Type B pancreatic cell (in vitro differentiated cells): ENCODE data around the gene NPS. TPM values are rescaled to one million over a fixed set of nuclear protein-coding genes. Genes with fewer than 3 reads are reported as not detected.

ENCODE experiments used
- DNase-seq: peaks from one replicate; pipeline ENCODE4 v3.0.0; 2021; ENCODE audit warnings: mixed read lengths; ENCODE audit not compliant: unreplicated experiment; ENCODE audit errors: extremely low spot score
- H3K27ac Mint-ChIP-seq: 2 replicates; pipeline ENCODE4 v1.8.0; 2021; ENCODE audit warnings: mild to moderate bottlenecking, mixed read lengths
- H3K27me3 Mint-ChIP-seq: 2 replicates; pipeline ENCODE4 v1.8.0; 2021; ENCODE audit warnings: mixed read lengths
- H3K36me3 Mint-ChIP-seq: 2 replicates; pipeline ENCODE4 v1.8.0; 2021; ENCODE audit warnings: mixed read lengths
- H3K4me1 Mint-ChIP-seq: one replicate; pipeline ENCODE4 v1.8.0; 2021; ENCODE audit warnings: mixed read lengths; ENCODE audit not compliant: unreplicated experiment
- H3K4me3 Mint-ChIP-seq: 2 replicates; pipeline ENCODE4 v1.8.0; 2021; ENCODE audit warnings: mild to moderate bottlenecking, mixed read lengths
- H3K9me3 Mint-ChIP-seq: 2 replicates; pipeline ENCODE4 v1.8.0; 2021; ENCODE audit warnings: mixed read lengths
- total RNA-seq: library from RNA; stranded (reverse); gene quantifications from 2 replicates; pipeline ENCODE4 v1.2.1, GENCODE V29; 2021; ENCODE audit warnings: low replicate concordance
- TF ChIP-seq, protein P1 (sequence below): fragments of 200-600 bp; sonication (generic); conservative IDR thresholded peaks from 2 replicates; pipeline ENCODE4 v1.5.0; 2021; ENCODE audit warnings: antibody characterized with exemption, mild to moderate bottlenecking

The NPS gene
- total RNA-seq, 1 donor from 2014 or later, result not detected

DNA sequence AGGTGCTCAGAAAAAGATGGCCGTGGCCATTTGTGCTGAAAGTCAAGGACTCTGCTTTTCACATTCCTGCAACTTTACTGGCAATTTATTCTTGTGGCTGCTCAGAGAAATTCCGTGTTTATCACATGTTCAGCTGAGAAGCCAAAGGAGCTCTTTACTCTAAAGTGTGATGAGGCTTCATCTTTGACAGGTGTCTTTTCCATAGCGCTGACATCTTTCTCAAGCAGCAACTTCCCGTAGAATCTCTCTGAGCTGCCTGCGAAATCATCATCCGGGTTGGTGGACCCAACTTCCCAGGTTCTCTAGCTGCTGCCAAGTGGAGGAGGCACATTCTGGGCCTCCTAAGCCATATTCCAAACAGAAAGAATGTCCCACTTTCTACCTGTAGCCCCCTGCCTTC, 16.9 kb upstream of the NPS start:
- H3K4me3 Mint-ChIP-seq, result no peak overlapping the region
- H3K4me1 Mint-ChIP-seq, result no peaks in the 10 kb centered on the region
- H3K27me3 Mint-ChIP-seq, result peaks cover 15% of the 10 kb centered on the region
- TF ChIP-seq, protein P1, sequence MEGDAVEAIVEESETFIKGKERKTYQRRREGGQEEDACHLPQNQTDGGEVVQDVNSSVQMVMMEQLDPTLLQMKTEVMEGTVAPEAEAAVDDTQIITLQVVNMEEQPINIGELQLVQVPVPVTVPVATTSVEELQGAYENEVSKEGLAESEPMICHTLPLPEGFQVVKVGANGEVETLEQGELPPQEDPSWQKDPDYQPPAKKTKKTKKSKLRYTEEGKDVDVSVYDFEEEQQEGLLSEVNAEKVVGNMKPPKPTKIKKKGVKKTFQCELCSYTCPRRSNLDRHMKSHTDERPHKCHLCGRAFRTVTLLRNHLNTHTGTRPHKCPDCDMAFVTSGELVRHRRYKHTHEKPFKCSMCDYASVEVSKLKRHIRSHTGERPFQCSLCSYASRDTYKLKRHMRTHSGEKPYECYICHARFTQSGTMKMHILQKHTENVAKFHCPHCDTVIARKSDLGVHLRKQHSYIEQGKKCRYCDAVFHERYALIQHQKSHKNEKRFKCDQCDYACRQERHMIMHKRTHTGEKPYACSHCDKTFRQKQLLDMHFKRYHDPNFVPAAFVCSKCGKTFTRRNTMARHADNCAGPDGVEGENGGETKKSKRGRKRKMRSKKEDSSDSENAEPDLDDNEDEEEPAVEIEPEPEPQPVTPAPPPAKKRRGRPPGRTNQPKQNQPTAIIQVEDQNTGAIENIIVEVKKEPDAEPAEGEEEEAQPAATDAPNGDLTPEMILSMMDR, result no peak
- DNase-seq, result no peak
- no peak overlapping the region for H3K27ac Mint-ChIP-seq
- H3K36me3 Mint-ChIP-seq, result no peaks in the 10 kb centered on the region
- H3K9me3 Mint-ChIP-seq, result peaks cover 2% of the 10 kb centered on the region

DNA sequence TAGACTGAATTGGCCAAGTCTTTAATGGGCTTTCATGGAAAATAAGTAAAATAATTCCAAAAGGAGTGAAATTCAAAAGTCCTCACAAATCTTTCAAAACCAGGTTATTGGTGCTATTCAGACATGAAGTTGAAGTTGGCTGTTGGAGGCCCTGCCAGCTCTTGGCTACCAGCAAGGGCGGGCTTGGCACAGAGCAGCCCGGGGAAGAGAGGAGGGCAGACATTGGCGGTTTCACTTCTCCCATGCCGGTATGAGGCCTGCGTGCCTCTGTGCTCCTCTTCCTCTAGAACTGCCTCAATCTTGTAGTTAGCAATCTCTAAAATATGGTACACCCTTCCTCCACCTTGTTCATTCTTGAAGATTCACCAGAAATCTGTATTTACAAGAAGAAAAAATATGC, 16.4 kb upstream of the NPS start:
- Mint-ChIP-seq H3K4me1 (no peaks in the 10 kb centered on the region), H3K27me3 (peaks cover 11% of the 10 kb centered on the region), H3K9me3 (no peaks in the 10 kb centered on the region), H3K4me3 (no peak overlapping the region), H3K27ac (no peak overlapping the region), H3K36me3 (no peaks in the 10 kb centered on the region)
- TF ChIP-seq, protein P1, result no peak
- DNase-seq, result no peak

DNA sequence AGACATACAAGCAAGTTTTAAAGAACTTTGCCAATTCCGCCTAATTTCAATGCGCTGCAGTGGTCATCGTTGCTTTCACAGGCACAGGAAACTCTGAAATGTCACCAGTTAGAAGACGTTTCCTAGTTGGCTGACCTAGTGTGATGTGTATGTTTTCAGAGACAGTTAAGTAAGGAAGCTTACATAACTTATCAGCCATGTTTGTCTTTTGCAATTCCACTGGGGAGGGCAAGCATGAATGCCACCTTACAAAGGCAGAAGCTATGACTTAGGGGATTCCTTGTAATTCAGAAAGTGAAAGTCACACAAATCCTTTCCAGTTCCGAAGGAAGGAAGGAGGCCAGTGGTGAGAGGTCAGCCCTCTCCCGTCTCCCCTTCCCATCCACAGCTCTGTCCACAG, 15.0 kb upstream of the NPS start:
- TF ChIP-seq, protein P1, result no peak

DNA sequence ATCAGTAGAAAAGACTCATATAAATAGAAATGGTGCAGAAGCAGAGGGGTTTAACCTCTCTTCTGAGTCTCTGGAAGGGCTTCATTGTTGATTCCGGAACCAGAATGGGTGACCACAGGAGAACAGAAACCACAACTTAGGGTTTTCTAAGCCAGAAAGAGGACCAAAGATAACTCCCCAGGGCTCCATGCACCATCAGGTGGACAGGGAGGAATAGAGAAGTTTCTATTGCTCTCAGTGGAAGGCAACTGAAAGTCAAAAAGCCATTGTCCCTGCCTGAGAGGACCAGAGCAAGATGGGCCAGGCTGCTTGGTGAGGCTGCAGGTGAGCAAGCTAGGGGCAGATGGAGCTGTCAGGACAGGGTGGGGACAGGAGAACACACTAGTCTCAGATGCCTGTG, 14.6 kb upstream of the NPS start:
- no peak for DNase-seq
- Mint-ChIP-seq H3K27ac (no peak overlapping the region), H3K36me3 (no peaks in the 10 kb centered on the region), H3K4me1 (no peaks in the 10 kb centered on the region), H3K9me3 (no peaks in the 10 kb centered on the region), H3K27me3 (peaks cover 3% of the 10 kb centered on the region), H3K4me3 (no peak overlapping the region)
- TF ChIP-seq, protein P1, result no peak

More for the DNA sequence above, 15.0 kb upstream of the NPS start:
- Mint-ChIP-seq H3K4me1 (no peaks in the 10 kb centered on the region), H3K4me3 (no peak overlapping the region), H3K36me3 (no peaks in the 10 kb centered on the region), H3K9me3 (no peaks in the 10 kb centered on the region), H3K27ac (no peak overlapping the region), H3K27me3 (peaks cover 5% of the 10 kb centered on the region)
- DNase-seq, result no peak

DNA sequence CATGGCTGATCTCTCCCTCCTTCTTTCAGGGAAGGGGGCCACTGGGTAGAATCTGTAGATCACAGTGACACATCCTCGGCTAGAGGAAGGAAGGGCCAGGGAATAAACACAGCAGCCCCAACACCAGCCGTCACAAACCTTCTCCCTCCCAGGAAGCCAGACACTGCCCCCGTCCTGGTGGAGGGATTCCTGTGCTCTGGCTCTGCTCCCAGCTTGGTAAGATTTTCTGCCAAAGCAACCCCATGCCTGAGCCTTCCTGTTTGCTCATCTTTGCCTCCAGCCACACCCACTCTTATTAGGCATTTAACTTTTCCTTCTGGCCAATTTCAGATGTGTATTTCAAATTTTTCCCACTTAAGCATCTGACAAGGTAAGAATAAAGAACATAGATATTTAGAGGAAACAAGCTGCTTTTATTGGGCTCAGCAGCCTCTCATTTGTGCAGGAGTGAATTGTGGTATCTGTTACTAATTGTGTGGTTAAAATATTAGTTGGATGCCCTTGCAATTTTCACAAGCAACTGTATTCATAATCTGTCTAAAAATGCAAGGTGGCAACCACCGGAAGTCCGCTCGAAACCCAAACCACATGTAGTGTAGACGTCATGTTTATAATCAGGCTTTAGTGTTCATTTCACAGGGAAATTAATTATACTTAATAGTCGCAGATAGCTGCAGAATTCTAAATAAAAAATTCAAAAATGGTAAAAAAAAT, 13.2 kb upstream of the NPS start:
- TF ChIP-seq, protein P1, result no peak
- Mint-ChIP-seq H3K36me3 (no peaks in the 10 kb centered on the region), H3K27ac (no peak overlapping the region), H3K4me1 (no peaks in the 10 kb centered on the region), H3K9me3 (no peaks in the 10 kb centered on the region), H3K4me3 (no peak overlapping the region), H3K27me3 (peaks cover 3% of the 10 kb centered on the region)
- no peak for DNase-seq
